Stimulated activated naive CD8-positive, alpha-beta T cell treated with anti-CD3 and anti-CD28 coated beads, Interleukin-15, Interleukin-2, amounts not matched to agents 100 ng/mL and 50 ng/mL, for 24 hours (primary cell): ENCODE results near the gene ETHE1.
"Not testable (repeated sequence)": the region's sequence is repeated elsewhere in the genome, so short reads cannot be mapped to it uniquely, and the experiment has no call there.

Experiments
- H3K27ac Mint-ChIP-seq: one replicate; pipeline ENCODE4 v1.8.0; 2021; ENCODE audit warnings: mild to moderate bottlenecking, mixed read lengths
- H3K27me3 Mint-ChIP-seq: one replicate; pipeline ENCODE4 v1.8.0; 2021; ENCODE audit warnings: mixed read lengths
- H3K36me3 Mint-ChIP-seq: one replicate; pipeline ENCODE4 v1.8.0; 2021; ENCODE audit warnings: low read depth, mixed read lengths
- H3K4me1 Mint-ChIP-seq: one replicate; pipeline ENCODE4 v1.8.0; 2021; ENCODE audit warnings: low read depth, mixed read lengths
- H3K4me3 Mint-ChIP-seq: one replicate; pipeline ENCODE4 v1.8.0; 2021; ENCODE audit warnings: mild to moderate bottlenecking, mixed read lengths
- H3K9me3 Mint-ChIP-seq: one replicate; pipeline ENCODE4 v1.8.0; 2021; ENCODE audit warnings: mixed read lengths

ETHE1 gene

DNA sequence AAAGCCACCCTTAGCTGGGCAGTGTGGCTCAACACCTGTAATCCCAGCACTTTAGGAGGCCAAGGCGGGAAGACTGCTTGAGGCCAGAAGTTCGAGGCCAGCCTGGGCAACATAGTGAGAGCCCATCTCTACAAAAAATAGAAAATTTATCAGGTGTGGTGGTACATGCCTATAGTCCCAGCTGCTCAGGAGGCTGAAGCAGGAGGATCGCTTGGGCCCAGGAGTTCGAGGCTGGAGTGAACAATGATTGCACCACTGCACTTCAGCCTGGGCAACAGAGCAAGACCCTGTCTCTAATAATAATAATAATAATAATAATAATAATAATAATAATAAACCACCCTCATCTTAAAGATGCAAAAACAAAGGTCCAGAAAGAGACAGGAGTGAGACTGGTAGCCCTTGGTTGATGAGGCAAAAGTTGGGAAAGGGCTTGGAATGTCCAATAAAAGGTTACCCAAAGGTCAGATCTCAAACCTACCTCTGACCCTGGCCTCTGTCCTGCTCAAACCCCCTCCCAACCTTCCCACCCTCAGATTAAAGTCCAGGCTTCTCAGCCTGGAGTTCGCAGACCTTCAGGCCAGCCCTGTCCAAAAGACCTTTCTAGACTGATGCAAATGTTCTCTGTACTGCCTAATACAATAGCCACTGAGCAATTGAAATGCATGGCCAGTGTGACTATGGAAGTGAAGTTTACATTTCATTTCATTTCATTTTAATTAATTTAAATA, 15.1 kb upstream of the ETHE1 start:
- Mint-ChIP-seq H3K36me3 (peaks cover 46% of the 10 kb centered on the region), H3K4me1 (no peaks in the 10 kb centered on the region), H3K27me3 (no peaks in the 10 kb centered on the region), H3K27ac (no peak overlapping the region), H3K9me3 (peaks cover 5% of the 10 kb centered on the region), H3K4me3 (no peak overlapping the region)

GRCh38 chr19:43540381-43540780, 13.4 kb upstream of the ETHE1 start:
- peaks cover 5% of the 10 kb centered on the region for H3K9me3 Mint-ChIP-seq
- H3K27me3 Mint-ChIP-seq: no peaks in the 10 kb centered on the region
- peaks cover 47% of the 10 kb centered on the region for H3K36me3 Mint-ChIP-seq
- H3K27ac Mint-ChIP-seq: no peak overlapping the region
- peaks cover 1% of the 10 kb centered on the region for H3K4me1 Mint-ChIP-seq
- H3K4me3 Mint-ChIP-seq: no peak overlapping the region

GRCh38 chr19:43538922-43539321, 11.9 kb upstream of the ETHE1 start:
- Mint-ChIP-seq H3K4me3 (no peak overlapping the region), H3K27me3 (no peaks in the 10 kb centered on the region), H3K4me1 (peaks cover 6% of the 10 kb centered on the region), H3K27ac (no peak overlapping the region), H3K9me3 (peaks cover 5% of the 10 kb centered on the region), H3K36me3 (peaks cover 46% of the 10 kb centered on the region)

DNA sequence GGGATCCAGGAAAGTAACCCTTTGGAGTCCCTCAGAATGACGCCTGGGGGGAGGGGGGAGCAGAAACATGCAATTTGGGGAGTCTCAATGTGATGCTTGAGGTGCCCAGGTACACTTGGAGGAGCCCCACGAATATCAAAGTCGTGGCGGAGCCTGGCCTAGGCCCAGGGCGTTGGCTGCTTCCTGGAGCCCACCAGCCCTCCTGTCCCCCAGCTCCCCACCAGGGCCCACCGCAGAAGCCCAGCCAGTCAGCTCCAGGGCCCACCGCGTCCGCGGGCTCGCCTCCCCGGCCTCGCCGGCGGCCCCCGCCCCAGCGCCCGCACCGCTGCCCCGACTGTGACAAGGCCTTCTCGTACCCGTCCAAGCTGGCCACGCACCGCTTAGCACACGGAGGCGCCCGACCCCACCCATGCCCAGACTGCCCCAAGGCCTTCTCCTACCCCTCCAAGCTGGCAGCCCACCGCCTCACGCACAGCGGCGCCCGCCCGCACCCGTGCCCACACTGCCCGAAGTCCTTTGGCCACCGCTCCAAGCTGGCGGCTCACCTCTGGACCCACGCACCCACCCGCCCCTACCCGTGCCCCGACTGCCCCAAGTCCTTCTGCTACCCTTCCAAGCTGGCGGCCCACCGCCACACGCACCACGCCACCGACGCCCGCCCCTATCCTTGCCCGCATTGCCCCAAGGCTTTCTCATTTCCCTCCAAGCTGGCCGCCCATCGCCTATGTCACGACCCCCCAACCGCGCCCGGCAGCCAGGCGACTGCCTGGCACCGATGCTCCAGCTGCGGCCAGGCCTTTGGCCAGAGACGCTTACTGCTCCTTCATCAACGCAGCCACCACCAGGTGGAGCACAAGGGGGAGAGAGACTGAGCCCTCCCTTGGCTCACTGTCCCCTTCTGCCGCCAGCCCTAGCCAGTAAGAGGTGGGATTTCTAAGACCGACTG, 8.1 kb upstream of the ETHE1 start:
- Mint-ChIP-seq H3K9me3 (peaks cover 5% of the 10 kb centered on the region), H3K27ac (no peak overlapping the region), H3K4me1 (peaks cover 23% of the 10 kb centered on the region), H3K36me3 (peaks cover 27% of the 10 kb centered on the region), H3K4me3 (no peak overlapping the region), H3K27me3 (no peaks in the 10 kb centered on the region)

- H3K9me3 Mint-ChIP-seq: peaks cover 4% of the 10 kb centered on the region
- no peaks in the 10 kb centered on the region for H3K27me3 Mint-ChIP-seq
- peaks cover 23% of the 10 kb centered on the region for H3K4me1 Mint-ChIP-seq
- peak overlapping the region; percentile 92 for H3K27ac Mint-ChIP-seq
- H3K36me3 Mint-ChIP-seq: peaks cover 21% of the 10 kb centered on the region
- H3K4me3 Mint-ChIP-seq: peak overlapping the region; percentile 88
These were observed 7.4 kb upstream of the ETHE1 start for GRCh38 chr19:43534305-43534815.

DNA sequence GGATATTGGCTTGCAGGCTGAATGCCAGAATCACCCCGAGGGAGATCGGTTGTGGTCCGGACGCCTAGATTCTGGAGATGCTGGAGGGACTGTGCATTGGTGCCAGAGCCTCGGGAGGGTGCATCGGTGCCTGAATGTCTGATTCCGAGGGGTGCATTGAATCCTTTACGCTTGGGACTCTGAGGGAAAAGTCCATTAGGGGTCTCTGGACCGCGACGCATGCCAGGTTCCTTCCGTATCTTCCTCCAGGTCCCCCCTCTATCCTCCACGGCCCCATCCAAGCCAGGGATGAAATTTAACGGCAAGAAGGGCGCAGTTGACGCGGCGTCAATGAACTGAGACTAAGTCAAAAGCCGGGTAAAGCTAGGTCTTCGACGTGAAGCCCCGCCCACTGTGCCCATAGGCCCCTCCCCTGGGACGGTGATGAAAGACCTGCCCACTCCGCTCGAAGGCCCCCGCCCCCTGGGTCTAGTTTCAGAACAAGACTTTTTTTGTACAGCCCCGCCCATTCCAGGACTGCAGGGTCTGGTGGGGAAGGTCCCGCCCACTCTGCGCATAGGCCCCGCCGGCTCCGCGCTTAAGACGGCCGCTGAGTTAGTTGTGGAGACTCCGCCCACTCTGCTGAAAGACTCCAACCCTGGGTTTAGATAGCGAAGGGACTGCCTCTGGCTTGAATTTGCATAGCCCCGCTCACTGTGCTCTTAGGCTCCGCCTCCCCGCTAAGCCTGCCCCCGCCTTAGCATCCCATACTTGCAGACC, 6.7 kb upstream of the ETHE1 start:
- no peaks in the 10 kb centered on the region for H3K27me3 Mint-ChIP-seq
- peak overlapping the region; percentile 88 for H3K4me3 Mint-ChIP-seq
- H3K4me1 Mint-ChIP-seq: peaks cover 23% of the 10 kb centered on the region
- peaks cover 15% of the 10 kb centered on the region for H3K36me3 Mint-ChIP-seq
- peak overlapping the region; percentile 92 for H3K27ac Mint-ChIP-seq
- no peaks in the 10 kb centered on the region for H3K9me3 Mint-ChIP-seq

- Mint-ChIP-seq H3K27ac (peak within 1 kb of the TSS; percentile 92), H3K9me3 (no peaks in the 10 kb centered on the region), H3K4me3 (peak within 1 kb of the TSS; percentile 88), H3K27me3 (no peaks in the 10 kb centered on the region), H3K4me1 (peaks cover 27% of the 10 kb centered on the region), H3K36me3 (peaks cover 8% of the 10 kb centered on the region)
These were observed 6.1 kb upstream of the ETHE1 start, which contains the start of gene ZNF575 for GRCh38 chr19:43532962-43533545. TSS of gene ZNF575 (plus strand) at chr19:43533188. CDS start at chr19:43534423, 1,235 bp downstream.

DNA sequence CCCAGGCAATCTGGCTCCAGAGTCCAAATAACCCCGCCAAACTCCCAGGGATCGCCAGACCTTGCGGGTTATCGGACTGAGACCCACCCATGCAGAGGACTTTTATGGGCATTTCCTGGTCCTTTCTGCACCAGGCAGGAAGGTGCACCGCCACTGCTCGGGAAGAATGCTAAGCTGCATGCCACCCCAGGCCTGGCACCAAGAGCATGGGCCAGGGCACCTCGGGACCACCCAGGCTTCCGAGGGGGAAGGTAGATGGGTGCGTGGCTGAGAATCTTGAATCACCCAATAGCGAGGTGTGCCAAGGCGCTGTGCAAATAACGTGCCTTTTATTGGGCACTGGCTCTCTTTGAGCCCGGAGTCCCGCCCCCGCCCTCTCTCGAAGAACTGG, 5.6 kb upstream of the ETHE1 start:
- peak overlapping the region; percentile 89 for H3K27ac Mint-ChIP-seq
- H3K27me3 Mint-ChIP-seq: no peaks in the 10 kb centered on the region
- peaks cover 32% of the 10 kb centered on the region for H3K4me1 Mint-ChIP-seq
- no peaks in the 10 kb centered on the region for H3K9me3 Mint-ChIP-seq
- H3K4me3 Mint-ChIP-seq: peak overlapping the region; percentile 88
- peaks cover 5% of the 10 kb centered on the region for H3K36me3 Mint-ChIP-seq

GRCh38 chr19:43527860-43528622, 1.0 kb upstream of the ETHE1 start:
- peak overlapping the region; percentile 7 for H3K4me3 Mint-ChIP-seq
- peaks cover 45% of the 10 kb centered on the region for H3K4me1 Mint-ChIP-seq
- no peak overlapping the region for H3K27ac Mint-ChIP-seq
- H3K36me3 Mint-ChIP-seq: no peaks in the 10 kb centered on the region
- no peaks in the 10 kb centered on the region for H3K9me3 Mint-ChIP-seq
- H3K27me3 Mint-ChIP-seq: no peaks in the 10 kb centered on the region

DNA sequence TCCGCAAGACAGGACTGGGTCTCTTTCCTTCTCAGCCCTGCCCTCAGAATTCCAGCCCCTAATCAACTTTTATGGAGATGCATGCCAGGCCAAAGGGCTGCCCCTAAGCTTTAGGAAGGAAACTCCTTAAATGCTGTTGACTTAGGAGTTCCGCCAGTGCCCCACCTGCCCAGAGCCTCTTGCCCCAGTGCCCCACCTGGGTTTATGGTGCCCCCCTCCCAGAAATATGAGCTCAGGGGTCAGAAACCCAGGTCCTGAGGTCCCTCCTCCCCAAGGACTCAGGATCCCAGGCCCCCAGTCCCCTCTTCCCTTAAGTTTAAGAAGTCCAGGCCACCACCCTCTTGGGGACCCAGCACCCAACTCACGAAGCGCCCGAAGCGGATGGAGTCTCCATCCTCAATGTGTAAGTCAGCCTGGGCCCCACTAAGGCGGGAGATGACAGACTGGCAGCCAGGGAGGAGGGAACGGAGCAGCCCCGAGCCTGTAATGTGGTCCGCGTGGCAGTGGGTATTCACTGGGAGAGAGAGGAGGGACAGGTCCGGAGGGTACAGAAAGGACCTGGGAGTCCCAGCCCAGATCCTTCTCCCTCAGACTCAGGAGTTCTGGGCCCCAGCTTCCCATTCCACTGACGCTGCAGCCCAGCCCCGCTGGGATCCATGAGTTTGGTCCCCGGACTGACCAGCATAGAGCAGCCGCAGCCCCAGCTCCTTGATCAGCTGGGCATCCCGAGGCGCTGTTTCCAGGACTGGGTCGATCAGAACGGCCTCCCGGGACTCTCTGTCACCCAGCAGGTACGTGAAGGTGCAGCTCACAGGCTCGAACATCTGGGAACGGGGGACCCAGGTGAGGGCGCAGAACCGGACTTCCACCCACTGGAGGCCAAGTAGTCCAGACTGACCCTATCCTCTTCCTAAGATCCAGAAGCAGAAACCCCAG, 897 bp downstream of the ETHE1 start:
- H3K27me3 Mint-ChIP-seq: no peaks in the 10 kb centered on the region
- peak overlapping the region; percentile 80 for H3K4me3 Mint-ChIP-seq

DNA sequence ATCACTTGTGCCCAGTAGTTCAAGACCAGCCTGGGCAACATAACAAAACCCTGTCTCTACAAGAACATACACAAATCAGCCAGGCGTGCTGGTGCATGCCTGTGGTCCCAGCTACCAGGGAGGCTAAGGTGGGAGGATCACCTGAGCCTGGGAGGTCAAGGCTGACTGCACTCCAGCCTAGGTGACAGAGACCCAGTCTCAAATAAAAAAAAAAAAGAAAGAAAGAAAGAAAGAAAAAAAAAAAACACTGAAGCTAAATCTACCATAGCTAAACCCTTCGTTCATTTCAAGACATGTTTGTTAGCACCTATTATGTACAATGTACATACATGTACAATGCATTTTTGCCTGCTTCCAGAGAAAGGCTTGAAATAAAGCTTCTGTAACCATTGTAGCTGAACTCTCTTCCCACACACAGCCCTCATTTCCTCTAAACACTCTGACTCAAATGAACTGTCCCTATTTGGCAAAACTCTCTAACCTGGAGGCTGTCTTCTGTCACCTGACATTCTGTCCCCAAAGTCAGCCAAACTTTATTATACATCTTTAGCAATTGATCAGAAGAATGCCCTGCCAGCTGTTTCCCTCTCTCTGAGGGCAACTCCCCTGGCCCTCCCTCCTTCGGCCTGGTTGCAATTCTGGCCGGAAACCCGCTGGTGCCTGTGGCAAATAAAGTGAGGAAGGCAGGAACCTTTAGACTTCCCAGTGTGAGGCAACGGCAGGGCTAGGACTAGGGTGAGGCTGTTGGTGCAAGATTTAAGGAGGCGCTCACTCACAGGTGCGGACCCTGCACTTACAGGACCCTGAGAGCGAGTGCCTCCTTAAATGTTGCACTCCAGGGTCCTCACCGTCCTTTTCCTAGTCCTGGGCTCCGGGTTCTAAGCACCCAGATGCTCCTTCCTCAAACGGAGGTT, 1.8 kb downstream of the ETHE1 start:
- H3K9me3 Mint-ChIP-seq: no peaks in the 10 kb centered on the region
- H3K27me3 Mint-ChIP-seq: no peaks in the 10 kb centered on the region
- H3K4me1 Mint-ChIP-seq: peaks cover 33% of the 10 kb centered on the region
- H3K36me3 Mint-ChIP-seq: no peaks in the 10 kb centered on the region
- peak overlapping the region; percentile 80 for H3K4me3 Mint-ChIP-seq
- peak overlapping the region; percentile 87 for H3K27ac Mint-ChIP-seq

More for the DNA sequence above, 897 bp downstream of the ETHE1 start:
- Mint-ChIP-seq H3K36me3 (no peaks in the 10 kb centered on the region), H3K27ac (peak overlapping the region; percentile 87), H3K4me1 (peaks cover 33% of the 10 kb centered on the region), H3K9me3 (no peaks in the 10 kb centered on the region)

- H3K27ac Mint-ChIP-seq, H3K36me3 Mint-ChIP-seq, H3K9me3 Mint-ChIP-seq, H3K4me3 Mint-ChIP-seq, H3K27me3 Mint-ChIP-seq: not testable (repeated sequence)
- H3K4me1 Mint-ChIP-seq: peaks cover 43% of the 10 kb centered on the region
These were observed 3.3 kb downstream of the ETHE1 start for GRCh38 chr19:43523696-43524095.
